GM19397 (cell line): ENCODE data around the gene DYNAP.

Source experiments
- ATAC-seq: cut with Tn5 transposase; IDR thresholded peaks from one replicate; pipeline ENCODE4 v1.9.1; 2021; ENCODE audit warnings: mild to moderate bottlenecking, moderate library complexity; ENCODE audit not compliant: unreplicated experiment

Gene DYNAP

DNA sequence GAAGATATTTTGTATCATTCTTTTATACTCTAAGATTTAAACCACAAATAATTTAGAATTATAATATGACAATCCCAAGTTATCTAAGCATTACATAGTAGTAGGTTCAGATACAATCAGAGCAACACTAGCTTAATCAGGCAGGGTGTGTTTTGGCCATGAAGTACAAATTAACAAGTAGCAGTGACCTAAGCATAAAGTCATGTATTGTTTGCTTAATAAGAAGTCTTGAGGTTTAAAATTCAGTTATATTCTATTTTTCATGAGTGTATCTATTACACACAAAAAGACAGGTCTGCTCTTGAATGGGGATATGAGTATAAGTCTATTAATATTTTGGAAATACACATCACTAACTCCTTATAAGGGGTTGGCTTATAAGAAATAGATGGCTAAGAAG lies 39.9 kb downstream of the DYNAP start:
- ATAC-seq, result no peak

DNA sequence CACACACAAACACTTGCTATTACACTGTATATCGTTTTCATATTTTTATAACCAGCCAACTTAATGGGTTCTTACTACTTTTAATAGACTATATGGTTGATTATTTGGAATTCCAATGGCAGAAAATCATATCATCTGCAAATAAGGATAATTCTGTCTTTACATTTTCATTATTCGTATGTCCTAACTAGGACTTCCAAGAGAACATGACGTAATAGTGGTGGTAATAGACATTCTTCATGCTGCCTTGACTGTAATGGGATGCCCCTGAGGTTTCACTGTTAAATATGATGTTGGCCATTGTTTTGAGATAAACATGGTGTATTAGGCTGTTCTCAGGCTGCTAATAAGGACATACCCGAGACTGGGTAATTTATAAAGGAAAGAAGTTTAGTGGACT lies 45.2 kb downstream of the DYNAP start:
- ATAC-seq, result no peak

DNA sequence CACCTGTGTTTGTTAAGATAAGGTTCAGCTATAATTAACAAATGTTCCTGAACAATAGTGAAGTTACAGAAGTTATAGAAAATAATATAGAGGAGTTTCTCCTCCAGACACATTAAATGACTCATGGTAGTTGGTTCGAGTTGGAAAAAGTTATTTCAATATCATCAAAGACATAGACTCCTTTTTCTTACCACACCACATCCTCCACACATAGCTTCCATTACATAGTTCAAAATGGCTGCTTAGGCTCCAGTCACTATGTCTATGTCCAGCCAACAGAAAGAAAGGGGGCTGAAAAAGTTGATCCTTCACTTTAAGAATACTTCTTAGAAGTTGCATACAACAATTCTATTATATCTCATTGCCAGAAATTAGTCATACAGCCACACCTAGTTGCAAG lies 50.7 kb downstream of the DYNAP start:
- ATAC-seq, result no peak

DNA sequence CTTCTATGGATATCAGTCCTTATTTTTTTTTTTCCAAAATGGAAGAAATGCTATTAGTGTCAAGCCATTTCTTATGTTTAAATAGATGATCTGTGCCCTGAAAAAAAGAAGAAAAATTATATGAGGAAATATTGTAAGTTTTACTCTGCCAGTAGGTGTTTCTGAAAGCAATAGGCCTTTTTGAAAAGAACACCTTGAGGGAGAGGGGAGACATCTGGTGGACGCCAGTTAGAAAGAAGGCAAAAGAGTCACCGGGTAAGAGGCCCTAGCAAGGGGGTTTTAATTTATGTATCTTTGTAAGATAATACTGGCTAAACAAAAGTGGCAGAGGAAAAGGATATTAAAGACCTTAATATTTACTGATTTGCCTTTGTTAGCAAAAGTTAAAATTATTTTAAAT lies 56.1 kb downstream of the DYNAP start:
- ATAC-seq, result no peak
